ENCODE measurements around the gene ESYT1.

ESYT1 gene
- long read RNA-seq, full-length matches to known transcripts: 364 of 456 reads
- long read RNA-seq, partial matches to known transcripts: 58 of 456 reads
- long read RNA-seq, other reads (novel, unspliced or antisense): 34 of 456 reads

GRCh38 chr12:56127888-56128669 is at the start of gene ESYT1:
ESYT1 (plus strand) TSS chr12:56128267; CDS start chr12:56128320, 53 bp downstream.
- Histone ChIP-seq H3K27me3 (ENCODE audit: insufficient read depth, poor library complexity, severe bottlenecking) (no peaks in the 10 kb centered on the region), H3K27ac (replicated peaks) (peak within 1 kb of the TSS; percentile 81), H3K4me3 (replicated peaks; ENCODE audit: insufficient read depth, low read length) (peak within 1 kb of the TSS; percentile 83)
- TF ChIP-seq SPI1 (IDR thresholded peaks at IDR 0.05; ENCODE audit: borderline replicate concordance, low read depth): no peak; the same call in 1 of the 2 replicates
- peak; percentile 71; the same call in 1 of the 2 replicates for TF ChIP-seq POLR2AphosphoS5 (IDR thresholded peaks at IDR 0.05; ENCODE audit: low read depth)
- peak; percentile 100 for DNase-seq (ENCODE audit: low read depth in 1 of 2, low spot score in 1 of 2)

DNA sequence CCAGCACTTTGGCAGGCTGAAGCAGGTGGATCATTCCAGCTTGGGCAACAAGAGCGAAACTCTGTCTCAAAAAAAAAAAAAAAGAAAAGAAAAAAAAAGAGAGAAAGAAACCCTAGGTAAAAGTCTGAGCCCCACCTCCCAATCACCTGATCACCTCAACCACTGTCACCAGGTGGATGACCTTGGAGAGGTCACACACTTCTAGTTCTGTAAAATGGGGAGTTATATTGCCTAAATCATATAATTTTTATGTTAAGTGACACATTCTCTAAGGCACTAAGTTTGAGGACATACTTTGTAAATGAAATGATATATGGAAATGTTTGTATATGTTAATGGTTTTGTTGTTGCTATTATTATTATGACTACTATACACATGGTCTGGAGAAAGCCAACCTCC is 49.6 kb upstream of the ESYT1 start:
- no peak for DNase-seq (ENCODE audit: low read depth in 1 of 2, low spot score in 1 of 2)
- H3K27ac ChIP-seq (replicated peaks): no peak overlapping the region
- no peak for TF ChIP-seq POLR2AphosphoS5 (IDR thresholded peaks at IDR 0.05; ENCODE audit: low read depth)
- TF ChIP-seq, protein P1, sequence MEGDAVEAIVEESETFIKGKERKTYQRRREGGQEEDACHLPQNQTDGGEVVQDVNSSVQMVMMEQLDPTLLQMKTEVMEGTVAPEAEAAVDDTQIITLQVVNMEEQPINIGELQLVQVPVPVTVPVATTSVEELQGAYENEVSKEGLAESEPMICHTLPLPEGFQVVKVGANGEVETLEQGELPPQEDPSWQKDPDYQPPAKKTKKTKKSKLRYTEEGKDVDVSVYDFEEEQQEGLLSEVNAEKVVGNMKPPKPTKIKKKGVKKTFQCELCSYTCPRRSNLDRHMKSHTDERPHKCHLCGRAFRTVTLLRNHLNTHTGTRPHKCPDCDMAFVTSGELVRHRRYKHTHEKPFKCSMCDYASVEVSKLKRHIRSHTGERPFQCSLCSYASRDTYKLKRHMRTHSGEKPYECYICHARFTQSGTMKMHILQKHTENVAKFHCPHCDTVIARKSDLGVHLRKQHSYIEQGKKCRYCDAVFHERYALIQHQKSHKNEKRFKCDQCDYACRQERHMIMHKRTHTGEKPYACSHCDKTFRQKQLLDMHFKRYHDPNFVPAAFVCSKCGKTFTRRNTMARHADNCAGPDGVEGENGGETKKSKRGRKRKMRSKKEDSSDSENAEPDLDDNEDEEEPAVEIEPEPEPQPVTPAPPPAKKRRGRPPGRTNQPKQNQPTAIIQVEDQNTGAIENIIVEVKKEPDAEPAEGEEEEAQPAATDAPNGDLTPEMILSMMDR (IDR thresholded peaks at IDR 0.05; ENCODE audit: insufficient read depth, low read length): no peak
- TF ChIP-seq REST (IDR thresholded peaks at IDR 0.05; ENCODE audit: insufficient replicate concordance, low read depth): no peak
- no peak for TF ChIP-seq GABPA (IDR thresholded peaks at IDR 0.05; ENCODE audit: low read depth)
- TF ChIP-seq SPI1 (IDR thresholded peaks at IDR 0.05; ENCODE audit: borderline replicate concordance, low read depth): no peak
- peaks cover 17% of the 10 kb centered on the region for H3K27me3 ChIP-seq (ENCODE audit: insufficient read depth, poor library complexity, severe bottlenecking)
- no peak overlapping the region for H3K4me3 ChIP-seq (replicated peaks; ENCODE audit: insufficient read depth, low read length)

- H3K27me3 ChIP-seq (ENCODE audit: insufficient read depth, poor library complexity, severe bottlenecking): peaks cover 17% of the 10 kb centered on the region
- no peak overlapping the region for H3K27ac ChIP-seq (replicated peaks)
- peak overlapping the region; percentile 50 for H3K4me3 ChIP-seq (replicated peaks; ENCODE audit: insufficient read depth, low read length)
- TF ChIP-seq, protein P1 (IDR thresholded peaks at IDR 0.05; ENCODE audit: insufficient read depth, low read length): peak; percentile 57
- no peak for TF ChIP-seq POLR2AphosphoS5 (IDR thresholded peaks at IDR 0.05; ENCODE audit: low read depth)
- DNase-seq (ENCODE audit: low read depth in 1 of 2, low spot score in 1 of 2): peak; percentile 45 to 79
Measured at GRCh38 chr12:56078931-56079722, 48.9 kb upstream of the ESYT1 start.

DNA sequence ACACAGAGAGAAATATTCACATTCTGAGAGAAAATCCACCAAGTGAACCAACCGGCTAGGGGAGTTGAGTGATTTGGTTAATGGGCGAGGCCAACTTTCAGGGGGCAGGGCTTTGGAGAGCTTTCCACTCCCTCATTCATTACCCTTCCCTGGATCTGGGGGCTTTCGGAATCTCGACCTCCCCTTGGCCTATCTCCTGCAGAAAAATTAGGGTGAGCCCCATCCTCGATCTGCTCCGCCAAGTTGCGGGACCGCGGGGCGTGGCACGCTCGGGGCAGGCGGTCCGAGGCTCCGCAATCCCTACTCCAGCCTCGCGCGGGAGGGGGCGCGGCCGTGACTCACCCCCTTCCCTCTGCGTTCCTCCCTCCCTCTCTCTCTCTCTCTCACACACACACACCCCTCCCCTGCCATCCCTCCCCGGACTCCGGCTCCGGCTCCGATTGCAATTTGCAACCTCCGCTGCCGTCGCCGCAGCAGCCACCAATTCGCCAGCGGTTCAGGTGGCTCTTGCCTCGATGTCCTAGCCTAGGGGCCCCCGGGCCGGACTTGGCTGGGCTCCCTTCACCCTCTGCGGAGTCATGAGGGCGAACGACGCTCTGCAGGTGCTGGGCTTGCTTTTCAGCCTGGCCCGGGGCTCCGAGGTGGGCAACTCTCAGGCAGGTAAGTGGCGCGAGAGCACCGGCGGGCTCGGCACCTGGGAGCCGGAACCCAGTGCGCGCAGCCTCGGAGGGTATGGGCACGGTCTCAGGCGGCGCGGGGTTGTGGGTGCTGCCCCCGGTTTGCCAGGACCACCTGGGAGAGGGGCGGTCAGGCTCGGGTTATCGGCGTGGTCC is 48.1 kb upstream of the ESYT1 start, which contains the start of gene ERBB3:
Gene ERBB3 (plus strand): TSS at position 443 of the 833 bp plus-strand sequence. CDS start 136 bp downstream, at position 579.
- peaks cover 17% of the 10 kb centered on the region for H3K27me3 ChIP-seq (ENCODE audit: insufficient read depth, poor library complexity, severe bottlenecking)
- peak; percentile 49 to 64 for DNase-seq (ENCODE audit: low read depth in 1 of 2, low spot score in 1 of 2)
- peak within 1 kb of the TSS; percentile 50 for H3K4me3 ChIP-seq (replicated peaks; ENCODE audit: insufficient read depth, low read length)
- TF ChIP-seq, protein P1 (IDR thresholded peaks at IDR 0.05; ENCODE audit: insufficient read depth, low read length): no peak
- TF ChIP-seq GABPA (IDR thresholded peaks at IDR 0.05; ENCODE audit: low read depth) (no peak), POLR2AphosphoS5 (IDR thresholded peaks at IDR 0.05; ENCODE audit: low read depth) (no peak), REST (IDR thresholded peaks at IDR 0.05; ENCODE audit: insufficient replicate concordance, low read depth) (no peak), SPI1 (IDR thresholded peaks at IDR 0.05; ENCODE audit: borderline replicate concordance, low read depth) (no peak)
- H3K27ac ChIP-seq (replicated peaks): no peak within 1 kb of the TSS

Data from HL-60 (cell line).